ENCODE measurements around the gene DGKB.
A peak's percentile ranks its signal among the peaks of the same experiment; 100 is the strongest.

DGKB gene

GRCh38 chr7:14752301-14752700 lies 150.2 kb downstream of the DGKB start:
- no peak for DNase-seq

DNA sequence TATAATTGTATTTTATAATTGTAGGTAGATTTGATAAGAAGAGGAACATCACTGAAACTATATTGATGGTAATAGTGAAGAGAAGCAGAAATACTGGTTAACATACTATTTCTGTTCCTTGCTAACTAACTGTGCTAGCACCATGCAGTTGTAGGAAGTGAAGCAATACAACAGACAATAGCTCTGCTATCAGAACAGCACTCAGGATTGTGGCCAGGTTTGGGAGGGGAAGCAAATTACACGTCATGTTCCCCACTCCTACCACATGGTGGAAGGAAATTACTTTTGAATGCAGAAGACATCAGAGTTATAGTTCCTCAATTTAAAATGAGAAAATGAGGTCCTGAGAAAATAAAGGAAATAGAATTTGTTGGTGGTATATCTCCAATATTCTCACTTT lies 151.1 kb downstream of the DGKB start:
- peak; percentile 82 for DNase-seq

DNA sequence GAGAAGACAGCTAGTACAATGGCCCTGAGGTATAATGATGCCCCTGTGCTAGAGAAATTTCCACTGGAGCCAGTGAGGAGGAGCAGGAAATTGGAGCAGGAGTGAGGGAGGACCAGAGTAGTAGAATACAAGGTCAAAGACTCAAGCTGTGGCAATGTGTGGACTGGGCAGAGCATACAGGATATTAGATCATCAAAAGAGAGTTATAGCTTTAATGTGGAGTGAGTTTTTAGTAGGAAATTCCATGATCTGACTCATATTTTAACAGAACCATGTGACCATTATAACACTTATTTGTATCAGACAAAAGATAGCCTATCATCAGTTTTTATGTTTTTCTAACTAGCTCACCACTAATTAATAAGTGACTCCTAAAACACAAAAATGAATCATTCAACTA lies 154.1 kb downstream of the DGKB start:
- DNase-seq: no peak

DNA sequence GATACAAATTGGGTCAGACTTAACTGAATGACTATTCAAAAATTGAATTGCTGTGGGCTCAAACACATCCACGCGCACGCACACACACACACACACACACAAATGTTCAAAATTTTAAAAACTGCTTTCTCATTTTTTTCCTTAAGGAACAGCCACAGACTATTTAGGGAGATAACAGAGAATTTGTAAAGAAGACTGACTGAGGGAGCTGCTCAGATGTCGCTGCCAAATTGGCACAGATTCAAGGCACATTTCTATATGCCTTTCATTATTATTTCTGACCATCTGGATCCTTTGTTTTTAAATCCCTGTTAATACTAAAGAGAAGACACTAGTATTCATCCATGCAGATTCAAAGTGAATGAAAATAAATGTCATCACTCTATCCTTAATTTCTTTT lies 154.8 kb downstream of the DGKB start:
- DNase-seq: no peak

DNA sequence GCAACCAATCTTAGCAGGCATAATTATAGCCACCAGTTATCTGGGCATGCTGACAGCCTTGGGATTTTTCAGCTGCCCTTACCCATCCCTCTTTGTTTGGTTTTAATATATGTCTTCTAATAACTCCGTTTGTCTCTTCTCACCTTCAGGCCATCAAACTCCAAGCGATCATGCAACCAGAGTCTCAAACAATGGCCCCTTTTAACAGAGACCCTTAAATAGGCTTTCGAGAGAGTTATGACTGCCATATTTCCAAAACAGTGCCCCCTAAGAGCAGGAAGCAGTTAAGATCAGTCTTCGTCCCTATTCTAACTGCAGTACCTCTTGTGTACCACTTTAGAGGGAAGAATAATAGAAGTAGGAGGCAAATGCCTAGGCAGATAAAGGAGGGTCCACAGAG lies 157.5 kb downstream of the DGKB start:
- DNase-seq: no peak

DNA sequence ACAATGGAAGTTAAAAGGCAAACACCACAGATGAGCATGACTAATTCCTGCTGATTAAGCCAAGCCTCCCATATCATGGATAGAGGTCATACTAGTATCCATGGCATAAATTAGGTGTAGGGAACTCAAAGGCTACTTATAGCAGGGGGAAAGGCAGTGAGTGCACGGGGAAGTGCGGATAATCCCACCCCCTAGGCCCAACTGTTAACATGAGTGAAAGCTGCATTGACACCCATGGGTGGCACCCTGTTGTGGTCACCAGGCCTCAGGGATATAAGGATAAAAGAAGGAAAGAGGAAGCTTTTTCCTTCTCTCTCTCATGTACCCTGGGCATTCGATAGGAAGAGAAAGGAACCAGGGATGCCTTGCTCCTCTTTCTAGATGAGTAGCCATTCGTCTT lies 161.9 kb downstream of the DGKB start:
- DNase-seq: no peak

DNA sequence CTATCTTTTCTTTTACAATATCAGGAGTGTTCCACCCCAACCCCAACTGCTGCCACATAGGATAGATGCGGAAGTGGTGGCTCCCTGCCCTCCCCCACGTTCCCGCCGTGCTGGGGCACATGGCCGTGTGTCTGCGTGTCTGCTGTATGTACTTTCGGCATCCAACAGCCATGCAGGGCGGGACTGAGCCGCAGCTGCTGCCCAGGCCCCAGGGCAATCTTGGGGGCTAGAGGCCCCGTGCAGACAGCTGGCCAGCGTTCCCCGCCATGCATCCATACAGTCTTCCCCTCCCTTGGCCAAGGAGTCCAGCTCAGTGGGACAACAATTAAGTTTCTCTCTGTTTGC lies 162.7 kb downstream of the DGKB start:
- no peak for DNase-seq

GRCh38 chr7:14739168-14739840 lies 163.2 kb downstream of the DGKB start:
- DNase-seq: no peak

- no peak for DNase-seq
Measured at GRCh38 chr7:14738086-14738485, 164.5 kb downstream of the DGKB start.

- DNase-seq: no peak
Measured at GRCh38 chr7:14734839-14735321, 167.7 kb downstream of the DGKB start.

DNA sequence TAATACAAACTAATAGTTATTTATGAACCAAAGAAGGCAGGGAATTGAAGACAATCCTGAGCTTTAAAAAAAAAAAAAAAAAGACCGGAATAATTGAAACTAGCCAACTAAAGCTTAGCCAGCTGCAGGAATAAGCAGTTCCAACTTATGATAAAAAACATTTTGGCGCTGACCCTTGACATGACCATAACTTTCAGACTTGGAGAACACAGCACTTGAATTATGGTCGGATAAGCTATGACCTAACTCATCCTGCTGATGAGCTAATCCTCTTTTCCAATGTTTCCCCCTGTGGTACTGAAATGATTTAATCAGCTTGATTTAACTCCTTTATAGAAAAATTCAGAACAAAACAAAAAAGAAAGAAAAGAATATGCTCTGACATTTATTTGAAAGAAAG lies 181.8 kb downstream of the DGKB start:
- DNase-seq: no peak

DNA sequence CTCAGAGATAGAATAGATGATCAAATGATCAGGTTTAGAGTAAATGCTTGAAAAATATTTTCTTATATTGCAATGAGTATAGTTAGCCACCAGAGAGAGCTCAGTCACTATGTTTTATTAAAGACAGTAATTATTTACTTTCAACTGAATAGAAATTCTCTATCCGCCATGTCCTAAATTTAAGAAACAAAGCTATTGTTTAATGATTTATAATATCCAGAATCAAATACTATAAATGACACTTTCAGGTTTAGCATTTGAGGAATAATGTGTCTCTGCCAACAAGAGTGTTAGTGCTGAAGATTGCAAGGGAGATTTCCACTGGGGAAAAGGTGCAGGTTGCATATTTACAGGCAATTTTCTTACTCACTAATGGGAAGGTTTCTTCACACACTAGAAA lies 184.7 kb downstream of the DGKB start:
- DNase-seq: no peak

GRCh38 chr7:14717169-14717568 lies 185.4 kb downstream of the DGKB start:
- DNase-seq: no peak

GRCh38 chr7:14714161-14714728 lies 188.3 kb downstream of the DGKB start:
- DNase-seq: no peak

GRCh38 chr7:14698239-14698638 lies 204.3 kb downstream of the DGKB start:
- DNase-seq: no peak

GRCh38 chr7:14697684-14698083 lies 204.9 kb downstream of the DGKB start:
- DNase-seq: no peak

DNA sequence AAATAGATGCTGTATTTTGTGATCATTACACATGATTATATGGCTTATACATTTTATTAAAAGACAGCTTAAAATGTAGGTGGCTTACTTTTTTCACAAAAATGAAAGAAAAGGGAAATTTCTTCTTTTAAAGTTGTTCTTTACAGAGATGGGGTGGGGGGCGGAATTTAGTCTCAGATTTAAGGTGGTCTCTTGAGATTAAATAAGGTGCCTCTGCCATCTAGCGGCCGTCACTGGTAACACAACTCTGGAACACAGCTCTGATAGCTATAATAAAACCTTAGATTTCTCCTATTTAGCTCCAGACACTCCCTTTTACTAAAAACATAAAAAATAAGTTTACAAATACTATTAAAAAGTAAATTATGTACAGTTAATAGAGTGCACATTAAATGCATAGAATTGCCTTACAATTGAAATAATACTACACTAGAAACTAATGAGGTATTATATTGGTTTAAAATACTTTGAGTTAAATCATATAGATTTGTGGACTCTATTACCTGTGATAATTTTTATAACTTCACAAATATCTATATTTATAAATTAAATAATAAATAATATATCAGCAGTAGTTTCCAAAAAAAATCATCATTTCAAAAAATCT lies 210.9 kb downstream of the DGKB start:
- DNase-seq: no peak

- DNase-seq: no peak
Measured at GRCh38 chr7:14691034-14691433, 211.5 kb downstream of the DGKB start.

GRCh38 chr7:14690486-14690885 lies 212.1 kb downstream of the DGKB start:
- no peak for DNase-seq

GRCh38 chr7:14690075-14690474 lies 212.5 kb downstream of the DGKB start:
- DNase-seq: peak; percentile 49

GRCh38 chr7:14688208-14688607 lies 214.3 kb downstream of the DGKB start:
- DNase-seq: no peak

DNA sequence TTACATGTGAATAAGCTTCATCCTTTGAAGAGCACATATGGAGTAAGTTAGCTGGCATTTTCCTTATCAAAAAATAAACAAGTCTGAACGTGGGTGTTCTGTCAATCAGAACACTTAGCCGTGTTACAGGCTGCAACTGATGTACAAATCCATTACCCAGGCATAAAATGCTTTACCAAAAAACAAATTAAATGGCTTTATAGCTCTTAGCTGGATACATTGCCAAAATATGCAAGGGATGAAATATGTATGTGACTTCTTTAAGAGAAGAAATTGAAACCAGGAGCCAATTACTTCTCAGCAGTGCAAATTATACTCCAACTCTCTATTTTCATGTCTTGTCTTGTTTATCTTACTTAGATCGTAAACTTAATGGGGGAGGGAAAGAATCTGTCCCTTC lies 214.8 kb downstream of the DGKB start:
- DNase-seq: no peak

DNA sequence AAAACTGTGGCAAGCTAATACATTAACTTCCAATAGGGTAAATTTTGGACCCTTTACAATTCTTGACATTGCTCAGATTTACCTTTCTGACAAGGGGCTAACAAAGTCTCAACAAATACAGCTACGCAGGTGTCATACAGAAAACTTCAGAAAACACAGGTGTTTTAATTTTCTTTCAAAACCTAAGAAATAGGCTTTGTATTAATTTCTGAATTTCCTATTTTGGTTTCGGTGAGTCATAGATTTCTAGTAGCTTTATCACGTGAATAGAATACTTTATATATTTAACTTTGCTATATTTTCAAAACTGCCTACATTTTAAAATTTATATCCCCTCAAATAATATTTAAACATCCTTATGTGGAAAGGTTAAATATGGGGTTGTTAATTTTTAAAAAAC lies 215.3 kb downstream of the DGKB start:
- no peak for DNase-seq

DNA sequence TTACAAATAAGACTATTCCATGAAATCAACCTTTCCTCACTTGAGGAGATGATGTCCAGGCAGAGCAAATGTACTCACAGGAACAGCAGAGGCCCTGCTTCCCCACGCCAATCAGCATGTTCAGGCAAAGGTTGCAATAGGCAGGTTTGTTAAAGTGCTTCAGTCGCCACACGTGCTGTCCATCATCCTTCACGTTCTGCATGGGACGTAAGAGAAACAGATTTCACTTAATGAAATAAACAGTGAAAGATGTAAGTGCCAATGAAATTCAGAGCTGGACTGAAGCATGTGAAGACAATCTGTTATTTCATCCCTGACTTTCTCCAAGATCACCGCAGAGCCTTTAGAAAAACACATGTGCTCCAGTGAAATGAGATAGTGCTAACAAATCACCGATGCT lies 217.4 kb downstream of the DGKB start:
- no peak for DNase-seq
